ENCODE results near the gene ARRDC4. TPM values are rescaled to one million over a fixed set of nuclear protein-coding genes. Genes with fewer than 3 reads are reported as not detected.

Gene ARRDC4
- total RNA-seq, 1 experiment from 2014 or later = 3.2 TPM

DNA sequence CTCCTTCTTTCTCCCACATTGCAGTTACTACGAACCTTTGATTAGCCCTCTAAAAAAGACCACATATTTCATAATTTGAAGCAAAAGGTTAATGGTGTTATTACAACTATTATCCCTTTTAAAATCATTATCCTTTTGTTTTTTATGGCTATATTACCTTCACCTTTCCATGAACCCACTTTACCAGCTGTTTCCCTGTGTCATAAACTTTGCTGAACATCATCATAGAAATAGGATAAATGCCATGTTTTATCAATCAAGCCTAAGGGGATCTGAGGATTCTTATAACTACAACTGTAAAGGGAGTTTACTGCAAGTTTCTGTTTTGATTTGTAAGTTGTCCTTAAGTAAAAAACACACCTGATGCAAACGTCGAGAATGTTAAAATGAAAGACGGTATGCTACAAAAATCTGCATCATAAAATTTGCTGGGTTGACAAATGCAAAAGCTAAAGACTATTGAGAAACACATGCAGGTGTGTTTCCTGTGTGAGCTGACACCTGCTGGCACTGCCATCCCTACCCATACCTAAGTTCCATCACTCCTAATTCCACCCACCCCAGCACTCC lies 39.1 kb upstream of the ARRDC4 start:
- H3K9me3 Mint-ChIP-seq (ENCODE audit: unreplicated experiment) = peaks cover 5% of the 10 kb centered on the region
- Histone ChIP-seq H3K36me3 (ENCODE audit: control insufficient read depth, insufficient read depth, low read length) (no peaks in the 10 kb centered on the region), H3K9me3 (no peaks in the 10 kb centered on the region), H3K27me3 (replicated peaks; ENCODE audit: control insufficient read depth, insufficient read depth, low read length) (no peaks in the 10 kb centered on the region), H3K4me1 (no peaks in the 10 kb centered on the region), H3K4me3 (ENCODE audit: low read depth, low read length) (no peak overlapping the region)
- POLR2A ChIA-PET = no interaction called here
- no peaks in the 10 kb centered on the region for H3K36me3 Mint-ChIP-seq (ENCODE audit: insufficient read depth, unreplicated experiment)
- intact Hi-C loops (cut with micrococcal nuclease; ENCODE audit: unreplicated experiment) = no loop called here
- TF ChIP-seq, protein P1, sequence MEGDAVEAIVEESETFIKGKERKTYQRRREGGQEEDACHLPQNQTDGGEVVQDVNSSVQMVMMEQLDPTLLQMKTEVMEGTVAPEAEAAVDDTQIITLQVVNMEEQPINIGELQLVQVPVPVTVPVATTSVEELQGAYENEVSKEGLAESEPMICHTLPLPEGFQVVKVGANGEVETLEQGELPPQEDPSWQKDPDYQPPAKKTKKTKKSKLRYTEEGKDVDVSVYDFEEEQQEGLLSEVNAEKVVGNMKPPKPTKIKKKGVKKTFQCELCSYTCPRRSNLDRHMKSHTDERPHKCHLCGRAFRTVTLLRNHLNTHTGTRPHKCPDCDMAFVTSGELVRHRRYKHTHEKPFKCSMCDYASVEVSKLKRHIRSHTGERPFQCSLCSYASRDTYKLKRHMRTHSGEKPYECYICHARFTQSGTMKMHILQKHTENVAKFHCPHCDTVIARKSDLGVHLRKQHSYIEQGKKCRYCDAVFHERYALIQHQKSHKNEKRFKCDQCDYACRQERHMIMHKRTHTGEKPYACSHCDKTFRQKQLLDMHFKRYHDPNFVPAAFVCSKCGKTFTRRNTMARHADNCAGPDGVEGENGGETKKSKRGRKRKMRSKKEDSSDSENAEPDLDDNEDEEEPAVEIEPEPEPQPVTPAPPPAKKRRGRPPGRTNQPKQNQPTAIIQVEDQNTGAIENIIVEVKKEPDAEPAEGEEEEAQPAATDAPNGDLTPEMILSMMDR (IDR thresholded peaks at IDR 0.05; ENCODE audit: insufficient read depth in 1 of 2, low read depth in 1 of 2, low read length in 1 of 2, severe bottlenecking in 1 of 2, unreplicated experiment in 1 of 2) = no peak
- H3K27ac Mint-ChIP-seq (ENCODE audit: unreplicated experiment) = no peak overlapping the region
- CTCF ChIA-PET = interaction anchor here (0.5 kb wide), 1 partner anchor 315 kb away, joined by 4 read pairs; no protein-coding TSS in a partner anchor
- no TSS peak for BruUV-seq (replicated peaks)
- DNase-seq = no peak
- no peaks in the 10 kb centered on the region for H3K4me1 Mint-ChIP-seq (ENCODE audit: low read depth, unreplicated experiment)
- H3K4me3 Mint-ChIP-seq (ENCODE audit: unreplicated experiment) = no peak overlapping the region
- H3K27me3 Mint-ChIP-seq (ENCODE audit: insufficient read depth, unreplicated experiment) = peaks cover 3% of the 10 kb centered on the region

DNA sequence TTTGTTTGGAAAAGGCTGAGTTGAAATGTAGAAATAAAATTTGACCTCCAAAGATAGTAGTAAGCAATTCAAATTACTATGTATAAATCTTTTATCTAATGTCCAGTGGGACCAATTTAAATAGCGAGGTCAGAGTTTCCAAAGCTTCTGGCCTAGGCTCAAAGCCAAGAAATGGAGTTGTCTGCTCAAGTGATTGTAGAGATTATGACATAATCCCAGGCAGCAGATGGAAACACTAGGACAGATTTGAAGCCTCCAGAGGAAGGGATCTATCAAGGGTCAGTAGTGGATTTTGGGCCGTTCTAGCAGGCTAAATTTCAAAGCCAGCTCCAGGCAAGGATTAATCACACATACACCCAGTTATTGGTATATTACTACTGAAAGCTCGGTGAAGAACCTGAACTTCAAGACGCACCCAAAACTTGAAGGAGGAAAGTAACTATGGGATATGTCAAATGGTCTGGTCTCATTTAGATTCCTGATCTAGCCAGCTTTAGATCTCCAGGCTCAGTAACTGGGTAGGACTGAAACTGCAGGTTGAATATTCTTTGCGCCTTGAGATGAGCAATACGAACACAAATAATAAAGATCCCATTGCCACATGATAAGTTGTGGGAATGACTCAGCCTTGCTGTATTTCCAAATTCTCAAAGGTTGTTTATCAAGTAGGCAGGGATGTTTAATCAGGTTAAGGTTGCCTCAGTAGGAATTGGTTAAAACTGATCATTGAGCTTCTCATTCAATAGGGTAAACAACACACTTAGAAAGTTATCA lies 30.9 kb upstream of the ARRDC4 start:
- no peak for DNase-seq
- no peak overlapping the region for H3K4me3 Mint-ChIP-seq (ENCODE audit: unreplicated experiment)
- POLR2A ChIA-PET = no interaction called here
- BruUV-seq (replicated peaks) = no TSS peak
- H3K27me3 ChIP-seq (replicated peaks; ENCODE audit: control insufficient read depth, insufficient read depth, low read length) = no peaks in the 10 kb centered on the region
- no peaks in the 10 kb centered on the region for H3K9me3 ChIP-seq
- no peaks in the 10 kb centered on the region for H3K27me3 Mint-ChIP-seq (ENCODE audit: insufficient read depth, unreplicated experiment)
- TF ChIP-seq, protein P1 (IDR thresholded peaks at IDR 0.05; ENCODE audit: insufficient read depth in 1 of 2, low read depth in 1 of 2, low read length in 1 of 2, severe bottlenecking in 1 of 2, unreplicated experiment in 1 of 2) = no peak
- H3K4me3 ChIP-seq (ENCODE audit: low read depth, low read length) = no peak overlapping the region
- H3K27ac Mint-ChIP-seq (ENCODE audit: unreplicated experiment) = no peak overlapping the region
- no peaks in the 10 kb centered on the region for H3K4me1 ChIP-seq
- no peaks in the 10 kb centered on the region for H3K36me3 Mint-ChIP-seq (ENCODE audit: insufficient read depth, unreplicated experiment)
- H3K9me3 Mint-ChIP-seq (ENCODE audit: unreplicated experiment) = peaks cover 29% of the 10 kb centered on the region
- CTCF ChIA-PET = no interaction called here
- intact Hi-C loops (cut with micrococcal nuclease; ENCODE audit: unreplicated experiment) = no loop called here
- H3K4me1 Mint-ChIP-seq (ENCODE audit: low read depth, unreplicated experiment) = no peaks in the 10 kb centered on the region
- no peaks in the 10 kb centered on the region for H3K36me3 ChIP-seq (ENCODE audit: control insufficient read depth, insufficient read depth, low read length)

DNA sequence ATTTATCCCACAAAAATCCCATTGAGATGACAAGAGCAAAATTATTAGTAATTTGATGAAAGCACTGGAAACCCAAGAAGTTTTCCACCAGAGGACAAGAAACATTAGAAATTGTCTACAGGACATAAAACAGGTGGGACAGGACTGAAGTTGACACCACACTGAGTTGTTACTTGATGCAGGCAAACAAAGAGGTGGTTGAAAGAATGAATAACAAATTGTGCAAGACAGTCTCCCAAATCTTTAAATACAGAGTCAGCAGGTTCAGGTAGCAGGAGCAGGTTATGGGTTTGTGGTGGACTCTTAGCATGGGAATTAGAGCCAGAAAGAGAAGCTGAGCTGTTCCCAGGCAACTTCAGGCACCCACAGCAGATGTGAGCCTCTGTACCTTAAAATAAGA lies 30.3 kb upstream of the ARRDC4 start:
- intact Hi-C loops (cut with micrococcal nuclease; ENCODE audit: unreplicated experiment) = no loop called here
- no peak overlapping the region for H3K4me3 Mint-ChIP-seq (ENCODE audit: unreplicated experiment)
- no peak for DNase-seq
- TF ChIP-seq, protein P1 (IDR thresholded peaks at IDR 0.05; ENCODE audit: insufficient read depth in 1 of 2, low read depth in 1 of 2, low read length in 1 of 2, severe bottlenecking in 1 of 2, unreplicated experiment in 1 of 2) = no peak
- peaks cover 31% of the 10 kb centered on the region for H3K9me3 Mint-ChIP-seq (ENCODE audit: unreplicated experiment)
- Histone ChIP-seq H3K36me3 (ENCODE audit: control insufficient read depth, insufficient read depth, low read length) (no peaks in the 10 kb centered on the region), H3K9me3 (no peaks in the 10 kb centered on the region), H3K4me3 (ENCODE audit: low read depth, low read length) (no peak overlapping the region), H3K4me1 (no peaks in the 10 kb centered on the region), H3K27me3 (replicated peaks; ENCODE audit: control insufficient read depth, insufficient read depth, low read length) (no peaks in the 10 kb centered on the region)
- no peaks in the 10 kb centered on the region for H3K4me1 Mint-ChIP-seq (ENCODE audit: low read depth, unreplicated experiment)
- no TSS peak for BruUV-seq (replicated peaks)
- ChIA-PET POLR2A (no interaction called here), CTCF (no interaction called here)
- H3K27me3 Mint-ChIP-seq (ENCODE audit: insufficient read depth, unreplicated experiment) = no peaks in the 10 kb centered on the region
- no peaks in the 10 kb centered on the region for H3K36me3 Mint-ChIP-seq (ENCODE audit: insufficient read depth, unreplicated experiment)
- no peak overlapping the region for H3K27ac Mint-ChIP-seq (ENCODE audit: unreplicated experiment)

Data from Caco-2 (cell line).